OCI-LY3 (cell line): Measurements from ENCODE around the gene MINDY1.

Source experiments
- CTCF ChIP-seq: fragments of 200-600, 300-600 bp; sonication (generic); IDR thresholded peaks from 2 replicates; pipeline ENCODE4 v1.5.1; 2014; ENCODE audit warnings: antibody characterized with exemption, low read length, low read depth
- EZH2phosphoT487 ChIP-seq: fragments of 200-600 bp; shearing (Covaris generic); IDR thresholded peaks from 2 replicates; pipeline ENCODE4 v1.6.1; 2018; ENCODE audit warnings: antibody characterized with exemption, mixed run types, low read depth

GRCh38 chr1:150954708-150955107 is 52.0 kb downstream of the MINDY1 start:
- TF ChIP-seq CTCF: no peak
- TF ChIP-seq EZH2phosphoT487: no peak
